A172 (cell line): ENCODE measurements around the gene C1orf52. TPM values are rescaled to one million over a fixed set of nuclear protein-coding genes. Genes with fewer than 3 reads are reported as not detected.

Experiments used
- DNase-seq: peaks from one replicate; pipeline ENCODE4 v3.0.0-alpha.2; 2015; ENCODE audit warnings: low spot score
- total RNA-seq: library from RNA; depleted of rRNA; stranded (reverse); fragments of >200 nt; shearing (Covaris generic); gene quantifications from 2 replicates; pipeline ENCODE4 v1.2.3, GENCODE V29; 2014; rRNA removed

Gene C1orf52
- total RNA-seq: 13.0 and 19.7 TPM in 2 replicates

GRCh38 chr1:85259118-85259911 is at the start of gene C1orf52:
C1orf52 (minus strand) TSS chr1:85259662; CDS start chr1:85259633, 29 bp downstream.
- DNase-seq: peak; percentile 65

DNA sequence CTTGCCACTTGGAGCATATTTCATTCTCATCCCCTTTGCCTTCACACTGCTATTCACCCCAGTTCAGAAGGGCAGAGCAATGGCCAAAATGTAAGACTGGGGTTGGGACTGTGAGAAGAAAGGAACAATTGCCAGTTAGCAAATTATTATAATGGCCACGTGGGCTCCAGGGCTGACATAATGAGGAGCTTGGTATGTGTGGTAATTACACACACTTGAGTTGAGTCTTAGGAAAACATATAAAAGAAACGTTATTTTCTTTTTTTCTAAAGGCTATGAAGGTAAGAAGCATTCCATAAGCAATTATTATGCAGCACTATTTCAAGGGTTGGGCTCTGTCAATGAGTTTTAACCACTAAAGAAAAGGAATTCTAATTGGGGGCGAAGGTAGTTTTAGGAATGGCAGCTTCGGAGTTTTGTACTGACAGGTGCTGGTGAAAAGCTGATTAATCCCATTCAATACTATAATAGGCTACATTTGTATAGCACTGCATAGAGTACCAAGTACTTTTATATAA is 49.4 kb upstream of the C1orf52 start:
- DNase-seq: no peak

GRCh38 chr1:85307987-85308832 is 48.7 kb upstream of the C1orf52 start:
- peak; percentile 76 for DNase-seq

GRCh38 chr1:85306236-85306635 is 46.8 kb upstream of the C1orf52 start:
- DNase-seq: no peak

GRCh38 chr1:85303440-85304162 is 44.1 kb upstream of the C1orf52 start:
- DNase-seq: no peak

- no peak for DNase-seq
Observed at GRCh38 chr1:85300140-85300539, 40.7 kb upstream of the C1orf52 start.

DNA sequence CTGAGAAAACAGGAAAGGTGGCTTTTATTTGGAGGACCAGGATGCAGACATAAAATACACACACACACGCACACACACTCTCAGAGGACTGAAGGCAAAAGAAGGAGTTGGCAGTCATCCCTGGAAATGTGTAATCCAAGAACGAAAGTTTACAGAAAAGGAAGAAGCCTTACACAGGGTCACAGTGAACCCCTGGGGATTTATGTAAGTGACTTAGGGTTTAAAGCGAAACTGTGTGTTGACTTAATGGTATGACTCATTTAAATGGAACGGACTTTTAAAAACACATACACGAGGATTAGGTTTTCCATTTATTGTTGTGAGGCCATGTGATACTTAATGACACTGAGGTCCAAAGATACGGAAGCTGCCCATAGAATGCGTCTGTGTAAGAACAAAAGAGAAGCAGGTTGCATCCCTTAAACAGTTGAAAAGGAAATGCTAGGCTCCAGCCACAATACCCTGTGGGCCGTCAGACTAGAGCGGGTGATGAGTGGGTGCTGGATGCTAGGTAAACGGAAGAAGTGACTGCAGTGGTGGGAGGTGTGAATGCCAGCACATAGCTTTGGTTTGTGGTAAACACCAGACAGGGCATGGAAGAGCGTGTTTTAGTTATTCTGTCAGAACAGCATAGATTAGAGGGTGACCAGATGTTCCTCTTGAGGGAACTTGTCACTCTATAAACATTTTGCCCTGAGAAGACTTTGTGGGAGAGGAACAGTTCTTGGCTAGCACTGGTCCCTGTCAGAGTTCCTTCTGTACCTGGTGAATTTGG is 38.6 kb upstream of the C1orf52 start:
- peak; percentile 91 for DNase-seq

DNA sequence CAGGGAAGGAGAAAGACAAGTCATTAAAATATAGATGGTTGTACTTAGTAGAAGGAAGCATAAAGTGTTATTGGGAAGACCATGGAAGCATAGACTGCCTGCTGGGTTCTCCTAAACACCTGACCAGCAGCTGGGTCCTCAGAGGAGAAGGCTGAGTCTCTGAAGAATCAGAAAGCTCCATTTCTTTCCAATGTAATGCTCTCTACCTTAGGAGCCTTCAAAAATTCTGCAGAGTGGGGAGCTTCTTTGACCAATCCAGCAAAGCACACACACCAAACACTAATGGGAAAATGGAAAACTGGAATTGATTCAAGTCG is 38.0 kb upstream of the C1orf52 start:
- no peak for DNase-seq

DNA sequence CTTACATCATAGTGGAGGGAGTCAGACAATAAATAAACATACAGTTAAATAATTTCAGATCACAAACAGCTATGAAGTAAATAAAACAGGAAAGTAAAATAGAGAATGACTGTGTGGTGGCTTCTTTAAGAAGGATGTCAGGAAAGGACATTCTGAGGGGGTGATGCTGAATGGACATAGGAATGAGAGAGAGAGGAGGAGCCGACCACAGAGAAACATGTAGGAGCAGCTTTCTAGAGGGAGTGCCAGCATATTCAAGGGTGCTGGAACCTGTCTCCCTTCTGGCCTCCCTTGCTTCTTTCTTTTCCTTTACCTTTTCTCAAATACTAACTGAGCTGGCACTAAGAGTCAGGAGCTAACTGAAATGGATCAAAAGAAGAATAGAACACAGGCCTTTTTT is 37.5 kb upstream of the C1orf52 start:
- no peak for DNase-seq

GRCh38 chr1:85295654-85296053 is 36.2 kb upstream of the C1orf52 start:
- no peak for DNase-seq

DNA sequence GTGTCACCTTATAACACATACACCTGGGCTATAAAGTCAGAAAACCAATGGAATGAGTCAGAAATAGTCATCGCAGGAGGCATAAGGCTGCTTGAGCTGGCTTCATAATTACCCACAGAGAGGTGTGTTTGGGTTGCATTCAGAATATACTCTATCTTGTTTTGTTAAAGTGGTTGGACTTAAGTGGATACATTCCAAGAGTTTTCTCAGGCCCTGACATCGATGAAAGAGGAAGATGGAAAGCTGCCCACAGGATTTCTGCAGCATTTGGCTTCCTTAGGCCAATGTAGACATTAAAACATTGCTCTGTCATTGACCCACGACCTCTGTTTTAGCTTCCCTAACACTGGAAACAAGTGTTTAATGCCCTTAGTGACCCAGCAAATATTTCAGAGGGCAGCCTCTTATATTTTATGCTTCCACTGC is 35.6 kb upstream of the C1orf52 start:
- peak; percentile 59 for DNase-seq

- no peak for DNase-seq
Observed at GRCh38 chr1:85290826-85291225, 31.4 kb upstream of the C1orf52 start.

DNA sequence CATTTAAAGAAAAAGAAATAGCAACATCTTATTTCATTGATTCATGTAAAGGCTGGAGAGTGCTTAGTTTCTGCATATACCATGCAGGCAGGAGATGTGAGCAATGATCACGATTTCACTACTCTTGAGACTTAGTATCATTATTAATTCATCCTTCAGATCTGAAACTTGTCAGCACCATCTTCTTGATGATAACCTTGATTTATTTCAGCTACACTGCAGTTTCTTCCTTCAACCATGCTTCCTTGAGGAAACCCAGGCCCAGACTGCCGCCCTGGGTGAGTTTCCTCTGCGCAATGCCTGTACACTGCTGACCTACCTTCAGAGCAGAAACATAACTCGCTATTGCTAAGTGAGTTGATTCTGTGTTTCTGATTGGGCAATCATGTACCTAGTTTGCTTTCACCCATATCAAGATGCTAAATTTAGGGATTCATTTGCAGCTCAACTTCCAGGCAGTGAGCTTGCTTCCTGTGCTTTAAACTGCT is 30.4 kb upstream of the C1orf52 start:
- no peak for DNase-seq

- peak; percentile 85 for DNase-seq
Observed at GRCh38 chr1:85289207-85289847, 29.9 kb upstream of the C1orf52 start.

DNA sequence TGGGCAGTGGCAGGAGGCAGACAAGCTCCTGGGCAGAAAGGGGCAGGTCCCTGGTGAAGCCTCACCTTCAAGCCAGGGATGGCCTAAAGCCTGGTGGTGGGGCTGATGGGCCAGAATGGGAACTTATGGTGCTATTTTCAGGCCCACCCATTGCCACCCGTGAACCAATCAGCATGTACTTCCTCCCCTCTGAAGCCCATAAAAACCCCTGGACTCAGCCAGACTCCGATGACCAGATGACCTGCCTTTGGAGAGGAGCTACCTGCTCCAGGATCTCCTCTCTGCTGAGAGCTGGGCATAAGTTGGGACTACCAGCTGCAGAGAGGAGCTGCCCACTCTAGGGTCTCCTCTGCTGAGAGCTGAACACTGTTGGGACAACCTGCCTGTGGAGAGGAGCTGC is 24.7 kb upstream of the C1orf52 start:
- no peak for DNase-seq

GRCh38 chr1:85283475-85284199 is 24.2 kb upstream of the C1orf52 start:
- no peak for DNase-seq

- no peak for DNase-seq
Observed at GRCh38 chr1:85282424-85282823, 23.0 kb upstream of the C1orf52 start.

- DNase-seq: no peak
Observed at GRCh38 chr1:85280636-85281035, 21.2 kb upstream of the C1orf52 start.

GRCh38 chr1:85279458-85280080 is 20.1 kb upstream of the C1orf52 start:
- no peak for DNase-seq
